ENCODE measurements around the gene ADM2.

The ADM2 gene

GRCh38 chr22:50483977-50484853 is 2.9 kb downstream of the ADM2 start:
- FAIRE-seq = no peak

GRCh38 chr22:50485221-50486131 is 4.1 kb downstream of the ADM2 start:
- DNase-seq (ENCODE audit: low spot score) = no peak
- no peak for FAIRE-seq

More at GRCh38 chr22:50483977-50484853, 2.9 kb downstream of the ADM2 start:
- no peak for DNase-seq (ENCODE audit: low spot score)

GRCh38 chr22:50486561-50487289 is 5.4 kb downstream of the ADM2 start, which contains the start of gene MIOX:
MIOX (plus strand) TSS chr22:50486859; CDS start chr22:50486898, 39 bp downstream.
- peak; percentile 75 for FAIRE-seq

GRCh38 chr22:50487290-50488005 is 6.1 kb downstream of the ADM2 start:
- FAIRE-seq = no peak
- DNase-seq (ENCODE audit: low spot score) = no peak

More at GRCh38 chr22:50486561-50487289, 5.4 kb downstream of the ADM2 start, which contains the start of gene MIOX:
- peak; percentile 81 for DNase-seq (ENCODE audit: low spot score)

- FAIRE-seq = no peak
- DNase-seq (ENCODE audit: low spot score) = no peak
Observed at GRCh38 chr22:50488006-50488677, 6.8 kb downstream of the ADM2 start.

GRCh38 chr22:50488886-50489285 is 7.5 kb downstream of the ADM2 start:
- no peak for FAIRE-seq
- DNase-seq (ENCODE audit: low spot score) = no peak

GRCh38 chr22:50489363-50490243 is 8.3 kb downstream of the ADM2 start:
- DNase-seq (ENCODE audit: low spot score) (no peak), FAIRE-seq (no peak)

- DNase-seq (ENCODE audit: low spot score) (no peak), FAIRE-seq (no peak)
Observed at GRCh38 chr22:50490531-50491308, 9.4 kb downstream of the ADM2 start.

- no peak for FAIRE-seq
Observed at GRCh38 chr22:50497093-50497492, 15.8 kb downstream of the ADM2 start.

GRCh38 chr22:50498322-50498890 is 17.1 kb downstream of the ADM2 start:
- no peak for FAIRE-seq
- DNase-seq (ENCODE audit: low spot score) = peak; percentile 58

More at GRCh38 chr22:50497093-50497492, 15.8 kb downstream of the ADM2 start:
- DNase-seq (ENCODE audit: low spot score) = no peak

- FAIRE-seq (no peak), DNase-seq (ENCODE audit: low spot score) (no peak)
Observed at GRCh38 chr22:50500452-50500851, 19.1 kb downstream of the ADM2 start.

- no peak for FAIRE-seq
- DNase-seq (ENCODE audit: low spot score) = no peak
Observed at GRCh38 chr22:50502096-50502495, 20.8 kb downstream of the ADM2 start.

GRCh38 chr22:50502628-50503474 is 21.5 kb downstream of the ADM2 start:
- DNase-seq (ENCODE audit: low spot score) (no peak), FAIRE-seq (no peak)

- DNase-seq (ENCODE audit: low spot score) (no peak), FAIRE-seq (no peak)
Observed at GRCh38 chr22:50503475-50504145, 22.3 kb downstream of the ADM2 start.

- no peak for FAIRE-seq
- DNase-seq (ENCODE audit: low spot score) = no peak
Observed at GRCh38 chr22:50504369-50505211, 23.2 kb downstream of the ADM2 start.

Data from RCC 7860 (cell line).